A549 treated with DMSO at 1 μM for 4 hours (cell line): Measurements from ENCODE around the gene TTR. TPM values are rescaled to one million over a fixed set of nuclear protein-coding genes. Genes with fewer than 3 reads are reported as not detected.

Source experiments
- total RNA-seq: library from RNA; stranded (reverse); fragments of 200-300 nt; extraction: Qiagen RNA extraction; gene quantifications from 5 replicates; pipeline ENCODE4 v1.2.3, GENCODE V29; 2022; ENCODE audit warnings: low read depth

Gene TTR
- total RNA-seq: 0.16 to 0.41 TPM in 2 of 5 replicates, not detected in the others

GRCh38 chr18:31591628-31592027 lies at the start of gene TTR:
Gene TTR (plus strand): TSS chr18:31591877. CDS start chr18:31591903, 26 bp downstream.

Other genes starting within 250 kb of the TTR start
- 0.02 TPM in 1 of 5 replicates, not detected in the others for gene DSG4, start 215.1 kb upstream of the TTR start, total RNA-seq
- 0.01 to 0.02 TPM in 2 of 5 replicates, not detected in the others for gene DSG3, start 144.1 kb upstream of the TTR start, total RNA-seq
- gene DSG2, start 93.7 kb upstream of the TTR start, total RNA-seq: 48.7 to 82.8 TPM (median 68.1 TPM) in 5 replicates
- gene B4GALT6, start 92.7 kb downstream of the TTR start, total RNA-seq: 7.2 to 9.8 TPM (median 9.5 TPM) in 5 replicates
- gene SLC25A52, start 169.0 kb downstream of the TTR start, total RNA-seq: not detected in 5 replicates